NCI-H1048 (cell line): ENCODE results near the gene AMMECR1.

Experiments used
- DNase-seq: peaks from one replicate; lab custom pipeline; 2025; lab: John Stamatoyannopoulos, UW

Gene AMMECR1

GRCh38 chrX:110311437-110312230 lies 6.3 kb downstream of the AMMECR1 start:
- no peak for DNase-seq

GRCh38 chrX:110310896-110311295 lies 7.0 kb downstream of the AMMECR1 start:
- no peak for DNase-seq

GRCh38 chrX:110310000-110310790 lies 7.7 kb downstream of the AMMECR1 start:
- DNase-seq, result no peak

DNA sequence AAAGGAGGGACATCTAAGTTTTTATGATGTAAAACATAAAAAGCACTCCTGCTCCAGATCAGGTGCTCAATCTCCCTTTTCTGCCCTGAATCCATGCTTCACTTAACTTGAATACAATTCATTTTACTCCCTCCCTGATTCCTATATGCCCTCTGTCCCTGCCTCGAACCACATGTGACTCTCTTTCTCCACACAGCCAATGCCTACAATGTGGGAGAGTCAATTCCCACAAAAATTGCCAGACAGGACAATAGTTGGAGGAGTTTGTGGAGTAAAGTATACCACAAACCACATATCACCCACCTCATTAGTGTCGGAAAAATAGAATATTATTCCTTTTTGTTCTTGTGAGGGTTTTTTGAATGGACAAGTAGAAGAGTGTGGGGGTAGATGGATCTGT lies 9.7 kb downstream of the AMMECR1 start:
- DNase-seq, result no peak

DNA sequence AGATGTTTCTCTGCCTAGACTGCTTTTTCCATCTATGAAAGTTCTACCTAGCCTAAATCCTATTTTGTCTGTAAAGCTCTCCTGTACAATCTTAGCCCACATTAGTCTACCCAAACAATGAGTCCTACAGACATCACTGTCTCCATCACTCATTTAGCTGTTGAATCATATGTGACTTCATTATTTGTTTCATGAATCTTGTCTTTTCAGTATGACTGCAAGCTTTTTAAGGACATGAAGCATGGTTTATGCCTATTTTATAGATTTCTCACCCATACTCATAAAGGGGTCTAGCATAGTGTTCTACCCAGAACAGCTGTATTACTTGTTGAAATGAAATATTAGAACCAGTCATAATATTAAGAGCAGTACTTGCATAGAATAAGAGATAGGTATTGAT lies 13.0 kb downstream of the AMMECR1 start:
- no peak for DNase-seq

- no peak for DNase-seq
Observed at GRCh38 chrX:110304371-110304770, 13.5 kb downstream of the AMMECR1 start.

GRCh38 chrX:110302975-110303374 lies 14.9 kb downstream of the AMMECR1 start:
- no peak for DNase-seq

DNA sequence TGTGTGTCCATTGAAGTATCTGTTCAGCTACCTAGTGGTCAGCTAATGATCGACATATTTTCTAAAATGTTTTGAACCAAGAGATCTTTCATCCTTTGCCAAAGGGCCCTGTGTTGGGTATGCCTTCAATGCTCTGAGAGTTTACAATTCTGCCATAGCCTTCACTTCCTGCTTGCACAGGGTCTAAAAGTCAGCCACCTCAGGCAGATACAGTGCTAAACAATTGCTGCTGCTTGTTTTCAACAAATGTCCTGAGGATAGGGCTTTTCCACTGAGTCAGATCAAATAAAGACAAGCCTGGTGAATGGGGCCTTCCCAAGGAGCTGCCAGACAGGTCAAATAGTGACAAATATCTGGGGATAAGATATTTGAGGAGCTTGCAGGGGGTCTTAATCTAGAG lies 16.7 kb downstream of the AMMECR1 start:
- DNase-seq, result no peak

DNA sequence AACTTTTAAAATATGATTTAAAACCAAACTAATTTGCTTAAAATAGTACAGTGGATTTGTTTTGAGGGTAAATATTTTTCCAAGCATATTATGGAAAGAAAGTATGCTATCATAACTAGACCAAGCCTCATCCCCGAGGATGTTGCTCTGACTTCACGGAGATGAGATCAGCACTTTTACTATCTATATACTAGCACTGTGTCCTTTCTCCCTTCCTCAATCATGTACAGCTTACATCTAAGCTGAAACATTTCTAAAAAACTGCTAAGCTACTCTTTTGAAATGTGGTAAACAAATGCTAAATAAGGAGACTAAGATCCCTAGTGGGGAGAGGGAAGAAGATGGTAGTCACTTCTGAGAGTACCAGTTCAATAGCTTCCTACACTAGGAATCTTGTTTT lies 23.8 kb downstream of the AMMECR1 start:
- no peak for DNase-seq

DNA sequence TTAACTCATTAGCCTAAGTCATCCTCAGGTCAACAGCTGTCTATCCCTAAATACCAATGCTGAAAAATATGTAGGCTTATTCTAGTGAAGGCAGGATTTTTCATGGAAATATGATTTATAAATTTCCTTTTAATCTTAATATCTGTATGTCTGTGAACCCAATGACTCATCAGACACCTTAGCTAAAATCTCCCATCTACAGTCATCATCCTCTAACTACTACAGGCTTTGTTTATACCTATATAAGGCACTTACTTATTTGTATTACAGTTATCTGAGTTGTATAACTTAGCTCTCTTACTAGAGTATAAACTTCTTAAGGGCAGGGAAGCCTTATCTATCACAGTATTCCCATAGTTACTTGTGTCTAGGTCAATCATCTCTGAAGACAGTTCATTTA lies 24.2 kb downstream of the AMMECR1 start:
- no peak for DNase-seq

DNA sequence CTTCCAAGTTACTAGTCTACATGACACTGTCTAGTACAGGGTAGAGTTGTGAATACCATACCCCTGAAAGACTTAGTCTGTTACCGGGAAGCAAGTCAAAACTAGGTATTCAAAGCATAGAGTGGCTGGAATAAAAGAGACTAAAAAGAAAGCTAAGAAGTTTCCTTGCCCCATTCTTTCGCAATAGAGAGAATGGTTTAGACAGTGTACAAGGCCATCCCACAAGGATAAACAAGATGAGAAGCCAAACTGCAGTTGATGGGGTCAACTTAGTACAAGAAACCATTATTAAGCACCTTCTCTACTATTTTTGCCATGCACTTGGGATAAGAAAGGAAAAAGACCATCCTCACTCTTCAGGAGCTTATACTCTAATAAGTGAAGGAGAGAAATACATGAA lies 30.3 kb downstream of the AMMECR1 start:
- no peak for DNase-seq

DNA sequence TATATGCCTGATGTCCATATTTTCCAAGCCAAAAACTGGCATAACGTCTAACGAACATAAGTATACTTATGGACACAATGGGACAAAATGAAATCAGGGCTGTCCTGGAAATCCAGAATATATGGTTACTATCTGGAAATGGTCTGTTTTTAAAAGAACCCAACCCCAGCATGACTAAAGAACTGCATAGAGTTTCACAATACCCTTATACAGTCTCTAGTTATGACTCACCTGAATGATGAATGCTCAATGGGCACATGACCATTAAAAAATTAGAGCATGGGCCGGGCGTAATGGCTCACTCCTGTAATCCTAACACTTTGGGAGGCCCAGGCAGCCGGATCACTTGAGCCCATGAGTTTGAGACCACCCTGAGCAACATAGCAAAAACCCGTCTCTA lies 31.8 kb downstream of the AMMECR1 start:
- no peak for DNase-seq

- no peak for DNase-seq
Observed at GRCh38 chrX:110284159-110284558, 33.7 kb downstream of the AMMECR1 start.

- DNase-seq, result no peak
Observed at GRCh38 chrX:110282922-110283321, 35.0 kb downstream of the AMMECR1 start.

DNA sequence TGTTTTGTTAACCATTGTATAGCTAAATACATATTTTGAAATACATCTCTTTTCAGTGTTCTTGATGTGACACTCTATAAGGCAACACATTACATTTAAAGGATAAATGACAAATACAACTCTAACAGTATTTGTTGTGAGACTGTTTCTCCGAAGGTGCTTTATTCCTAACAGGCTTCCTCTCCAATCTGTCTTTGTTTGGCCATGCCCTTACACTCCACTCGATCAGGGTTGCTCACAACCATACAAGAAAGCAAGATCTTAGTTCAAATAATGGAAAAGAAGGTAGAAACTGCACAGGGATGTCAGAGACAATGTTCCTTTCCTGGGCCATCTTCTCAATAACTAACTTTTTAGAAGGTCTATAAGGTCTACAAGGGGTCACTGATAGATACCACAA lies 36.5 kb downstream of the AMMECR1 start:
- no peak for DNase-seq

DNA sequence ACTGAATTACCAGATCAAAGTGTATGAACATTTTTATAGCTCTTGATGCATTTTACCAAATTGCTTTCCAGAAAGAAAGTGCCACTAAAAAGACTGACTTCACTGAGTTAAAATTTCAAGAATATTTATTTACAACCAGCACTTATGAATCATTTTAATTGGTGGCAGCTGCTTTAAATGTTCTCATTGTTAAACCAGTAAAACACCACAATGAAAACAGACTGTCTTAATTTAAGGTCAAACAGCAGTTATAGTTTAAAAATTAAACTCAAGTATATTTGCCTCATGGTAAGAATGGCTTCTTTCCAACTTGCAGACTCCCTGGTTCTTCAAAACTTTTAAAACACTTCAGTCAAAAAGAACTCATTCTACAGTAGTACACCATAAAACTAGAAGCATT lies 36.9 kb downstream of the AMMECR1 start:
- no peak for DNase-seq

DNA sequence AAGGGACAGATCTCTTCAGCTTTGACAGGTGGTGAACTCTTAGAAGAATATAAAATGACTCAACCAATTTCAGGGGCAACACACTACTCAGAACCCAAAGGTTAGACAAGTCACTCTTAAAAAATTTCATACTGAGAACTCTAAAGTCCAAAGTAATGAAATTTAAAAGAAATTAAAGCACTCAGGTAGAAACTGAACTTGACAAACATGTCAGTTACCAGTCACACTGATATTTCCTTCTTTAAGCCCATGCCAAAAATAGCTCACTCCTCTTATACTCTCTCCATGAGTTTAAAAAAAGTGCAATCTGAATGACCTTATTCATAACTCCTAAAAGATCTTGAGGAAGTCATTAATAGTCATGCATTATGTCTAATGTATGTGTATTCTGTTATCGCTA lies 40.3 kb downstream of the AMMECR1 start:
- no peak for DNase-seq

- no peak for DNase-seq
Observed at GRCh38 chrX:110276778-110277177, 41.1 kb downstream of the AMMECR1 start.

GRCh38 chrX:110268886-110269285 lies 49.0 kb downstream of the AMMECR1 start:
- DNase-seq, result no peak

GRCh38 chrX:110268395-110268794 lies 49.5 kb downstream of the AMMECR1 start:
- DNase-seq, result no peak

GRCh38 chrX:110267874-110268273 lies 50.0 kb downstream of the AMMECR1 start:
- DNase-seq, result no peak

DNA sequence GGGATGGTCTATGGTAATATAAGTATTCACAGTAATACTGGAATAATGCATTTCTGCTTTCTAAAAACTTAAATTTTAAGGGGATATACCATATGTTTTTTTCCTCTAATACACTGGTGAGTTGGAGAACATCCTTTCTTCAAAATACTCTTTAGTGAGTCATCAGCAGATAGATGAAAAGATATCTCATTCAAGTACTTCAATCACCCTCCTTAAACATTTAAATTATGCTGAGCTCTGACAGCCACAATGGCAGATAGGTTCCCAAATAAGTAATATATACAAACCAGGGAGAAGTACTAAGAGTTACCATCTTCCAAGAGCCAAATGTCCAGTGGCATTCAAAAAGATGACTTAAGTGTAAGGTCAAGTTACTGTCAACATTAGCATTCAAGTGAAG lies 52.2 kb downstream of the AMMECR1 start:
- DNase-seq, result no peak

DNA sequence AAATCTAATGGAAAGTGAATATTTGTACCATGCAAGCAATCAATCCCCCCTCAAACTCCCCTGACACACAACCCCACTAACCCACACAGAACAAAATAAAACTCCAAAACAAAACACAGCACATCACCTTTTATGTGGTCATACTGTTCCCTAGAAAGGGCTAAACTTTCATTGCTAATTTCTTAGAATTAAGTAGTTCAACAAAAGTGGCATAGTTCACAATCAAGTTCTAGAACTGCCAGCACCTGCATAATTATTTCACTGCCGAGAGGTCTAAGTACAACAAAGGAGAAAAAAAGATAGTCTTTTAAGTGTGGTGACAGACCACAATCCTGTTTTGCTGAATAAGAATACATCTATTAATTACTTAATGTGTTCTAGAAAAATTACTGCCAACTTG lies 58.8 kb downstream of the AMMECR1 start:
- no peak for DNase-seq

DNA sequence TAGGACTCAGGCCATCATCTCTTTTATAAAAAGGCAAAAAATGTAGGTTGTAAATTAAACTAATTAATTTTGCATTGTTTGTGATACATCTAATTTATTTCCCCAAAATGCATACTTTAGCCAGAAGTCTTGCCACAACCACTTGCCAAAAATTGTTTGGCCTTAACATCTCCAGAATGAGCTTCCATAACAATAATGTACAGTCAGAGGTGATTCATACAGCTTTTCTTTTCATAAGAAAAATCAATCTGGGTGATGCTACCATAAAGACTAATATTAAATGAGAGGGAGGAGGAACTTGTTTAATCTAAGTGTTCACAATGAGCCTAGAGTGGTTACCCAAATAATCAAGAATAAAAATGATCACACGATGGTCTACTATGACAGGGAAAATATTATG lies 59.3 kb downstream of the AMMECR1 start:
- no peak for DNase-seq
